H1 (cell line): Measurements from ENCODE around the gene PRR14L. TPM values are rescaled to one million over a fixed set of nuclear protein-coding genes. Genes with fewer than 3 reads are reported as not detected.
"Not testable (repeated sequence)": the region's sequence is repeated elsewhere in the genome, so short reads cannot be mapped to it uniquely, and the experiment has no call there.

Experiments
- CTCF ChIA-PET: fragments of 300-600 bp; sonication (Branson Sonifier 250); formaldehyde crosslinking; loops from one replicate; lab custom pipeline; 2021; ENCODE audit not compliant: partially characterized antibody; lab: Charles Lee
- POLR2A ChIA-PET: fragments of 300-600 bp; sonication (Branson Sonifier 250); formaldehyde crosslinking; loops from one replicate; lab custom pipeline; 2021; ENCODE audit warnings: inconsistent platforms; ENCODE audit not compliant: partially characterized antibody; lab: Charles Lee
- DNase-seq, 2 experiments: peaks; one replicate each; pipeline versions ENCODE4 v3.0.0 to v3.0.0-alpha.2; 2010 to 2022; ENCODE audit warnings: low spot score in 2 of 2, low read depth in 1 of 2, mixed read lengths in 1 of 2
- FAIRE-seq: peaks from 2 replicates; lab custom pipeline; 2011; peaks lifted over from hg19 to GRCh38; lab: Jason Lieb, UNC
- H2AFZ ChIP-seq: 2 replicates; pipeline ENCODE4 v1.8.1; 2012; ENCODE audit warnings: low read length, inconsistent platforms
- H2AK5ac ChIP-seq: 2 replicates; pipeline ENCODE4 v1.6.1; 2013; ENCODE audit warnings: low read depth, low read length
- H2BK120ac ChIP-seq: replicated peaks from 2 replicates; pipeline ENCODE3; 2013; ENCODE audit warnings: low read depth, low read length, inconsistent platforms
- H2BK12ac ChIP-seq: 2 replicates; pipeline ENCODE4 v1.6.1; 2013; ENCODE audit warnings: low read depth, low read length
- H2BK15ac ChIP-seq: 2 replicates; pipeline ENCODE4 v1.6.1; 2013; ENCODE audit warnings: low read length
- H2BK20ac ChIP-seq: 2 replicates; pipeline ENCODE4 v1.6.1; 2013; ENCODE audit warnings: low read length
- H2BK5ac ChIP-seq: 2 replicates; pipeline ENCODE4 v1.6.1; 2013; ENCODE audit warnings: low read depth, low read length
- H3K14ac ChIP-seq: 2 replicates; pipeline ENCODE4 v1.6.1; 2013; ENCODE audit warnings: inconsistent platforms; ENCODE audit not compliant: insufficient read length
- H3K18ac ChIP-seq: 2 replicates; pipeline ENCODE4 v1.6.1; 2013; ENCODE audit warnings: low read length; ENCODE audit errors: extremely low read depth
- H3K23ac ChIP-seq: 2 replicates; pipeline ENCODE4 v1.6.1; 2013; ENCODE audit warnings: inconsistent platforms; ENCODE audit not compliant: insufficient read length
- H3K23me2 ChIP-seq: 2 replicates; pipeline ENCODE4 v1.6.1; 2013; ENCODE audit warnings: low read depth, low read length
- H3K27ac ChIP-seq: 2 replicates; pipeline ENCODE4 v1.6.1; 2011; ENCODE audit warnings: low read depth, low read length, inconsistent platforms
- H3K27me3 ChIP-seq, 4 experiments: replicated peaks in 1 of 4; 1 replicate in 1 of 4; 2 replicates in 3 of 4; pipeline versions ENCODE4 v1.6.1 to v1.8.1; 2011 to 2013; ENCODE audit warnings: low read length in 3 of 4, mild to moderate bottlenecking in 3 of 4, inconsistent platforms in 2 of 4, mixed read lengths in 2 of 4, moderate library complexity in 1 of 4; ENCODE audit not compliant: control insufficient read depth in 3 of 4, insufficient read depth in 3 of 4; ENCODE audit errors: extremely low read depth in 1 of 4
- H3K36me3 ChIP-seq, 4 experiments: 2 replicates each; pipeline versions ENCODE4 v1.6.1 to v1.8.1; 2011 to 2013; ENCODE audit warnings: mild to moderate bottlenecking in 4 of 4, low read length in 3 of 4, moderate library complexity in 2 of 4, control low read depth in 1 of 4, inconsistent platforms in 1 of 4; ENCODE audit not compliant: insufficient read depth in 4 of 4, control insufficient read depth in 2 of 4
- H3K4ac ChIP-seq: replicated peaks from 2 replicates; pipeline ENCODE3; 2013; ENCODE audit warnings: low read length, low read depth, mixed read lengths, inconsistent platforms; ENCODE audit not compliant: insufficient read length
- H3K4me1 ChIP-seq, 4 experiments: replicated peaks in 1 of 4; 1 replicate in 1 of 4; 2 replicates in 3 of 4; pipeline versions ENCODE4 v1.6.1 to v1.8.1; 2011 to 2013; ENCODE audit warnings: low read length in 3 of 4, inconsistent platforms in 2 of 4, mixed read lengths in 1 of 4; ENCODE audit not compliant: insufficient read depth in 4 of 4, control insufficient read depth in 3 of 4
- H3K4me2 ChIP-seq, 2 experiments: 2 replicates each; pipeline versions ENCODE4 v1.6.1 to v1.8.1; 2011 to 2013; ENCODE audit warnings: low read depth in 2 of 2, low read length in 2 of 2, control low read depth in 1 of 2, inconsistent platforms in 1 of 2, mild to moderate bottlenecking in 1 of 2; ENCODE audit not compliant: insufficient read depth in 1 of 2
- H3K4me3 ChIP-seq, 4 experiments: fragments of 200-600, 300-600 bp in 1 of 4; sonication (generic), shearing (Covaris generic), sonication (Bioruptor Twin) in 1 of 4; 2 replicates each; pipeline versions ENCODE4 v1.5.1 to v1.8.1; 2011 to 2016; ENCODE audit warnings: low read length in 4 of 4, low read depth in 3 of 4, control low read depth in 2 of 4, inconsistent platforms in 2 of 4, mild to moderate bottlenecking in 2 of 4, mixed read lengths in 1 of 4, moderate library complexity in 1 of 4; ENCODE audit not compliant: insufficient read depth in 2 of 4; ENCODE audit errors: extremely low read depth in 1 of 4
- H3K56ac ChIP-seq: replicated peaks from 2 replicates; pipeline ENCODE3; 2013; ENCODE audit warnings: low read depth, mild to moderate bottlenecking, mixed read lengths, low read length, inconsistent platforms; ENCODE audit not compliant: insufficient read length
- H3K79me1 ChIP-seq: 2 replicates; pipeline ENCODE4 v1.6.1; 2013; ENCODE audit warnings: low read depth, low read length, control low read depth
- H3K79me2 ChIP-seq, 2 experiments: 2 replicates each; pipeline versions ENCODE4 v1.6.1 to v1.8.1; 2012 to 2013; ENCODE audit warnings: low read length in 2 of 2, mild to moderate bottlenecking in 2 of 2, inconsistent platforms in 1 of 2; ENCODE audit not compliant: insufficient read depth in 2 of 2, control insufficient read depth in 1 of 2
- H3K9ac ChIP-seq, 4 experiments: replicated peaks in 1 of 4; 1 replicate in 1 of 4; 2 replicates in 3 of 4; pipeline versions ENCODE4 v1.6.1 to v1.8.1; 2011 to 2013; ENCODE audit warnings: low read depth in 3 of 4, low read length in 3 of 4, control low read depth in 2 of 4, mild to moderate bottlenecking in 2 of 4, moderate library complexity in 2 of 4, inconsistent platforms in 1 of 4; ENCODE audit errors: extremely low read depth in 1 of 4
- H3K9me3 ChIP-seq, 2 experiments: 2 replicates each; pipeline versions ENCODE4 v1.6.1 to v1.8.1; 2012 to 2013; ENCODE audit warnings: mild to moderate bottlenecking in 2 of 2, moderate library complexity in 2 of 2, control low read depth in 1 of 2, inconsistent platforms in 1 of 2, low read depth in 1 of 2, low read length in 1 of 2, mixed read lengths in 1 of 2; ENCODE audit not compliant: insufficient read depth in 2 of 2
- H4K20me1 ChIP-seq, 2 experiments: replicated peaks in 1 of 2; 2 replicates each; pipeline versions ENCODE3 to v1.8.1; 2011 to 2013; ENCODE audit warnings: inconsistent platforms in 2 of 2, low read length in 2 of 2, mild to moderate bottlenecking in 1 of 2; ENCODE audit not compliant: insufficient read depth in 2 of 2, control insufficient read depth in 1 of 2
- H4K5ac ChIP-seq: 2 replicates; pipeline ENCODE4 v1.6.1; 2013; ENCODE audit warnings: low read length, low read depth, mixed read lengths, inconsistent platforms; ENCODE audit not compliant: insufficient read length
- H4K8ac ChIP-seq: 2 replicates; pipeline ENCODE4 v1.8.0; 2013; ENCODE audit warnings: mild to moderate bottlenecking, moderate library complexity, low read length, inconsistent platforms; ENCODE audit not compliant: insufficient read depth; ENCODE audit errors: extremely low read depth
- H4K91ac ChIP-seq: replicated peaks from 2 replicates; pipeline ENCODE3; 2013; ENCODE audit warnings: low read length, mixed read lengths, inconsistent platforms; ENCODE audit not compliant: insufficient read length
- BRCA1 ChIP-seq: IDR thresholded peaks from 2 replicates; pipeline ENCODE4 v1.6.1; 2012; ENCODE audit warnings: low read depth, low read length, improper control_type of control experiment
- CTCF ChIP-seq, 3 experiments: IDR thresholded peaks; 1 replicate in 2 of 3; 2 replicates in 1 of 3; pipeline versions ENCODE4 v1.5.1 to v1.6.1; 2011; ENCODE audit warnings: low read length in 3 of 3, mild to moderate bottlenecking in 3 of 3, inconsistent platforms in 2 of 3, low read depth in 1 of 3, moderate library complexity in 1 of 3; ENCODE audit not compliant: insufficient read depth in 1 of 3; ENCODE audit errors: control extremely low read depth in 1 of 3
- KDM5A ChIP-seq: fragments of 200-600 bp; IDR thresholded peaks from 2 replicates; pipeline ENCODE4 v1.7.1; 2012; ENCODE audit warnings: mild to moderate bottlenecking, low read length, inconsistent platforms, mixed read lengths
- RNF2 ChIP-seq: fragments of 200-900, 300-1000 bp; sonication (generic); IDR thresholded peaks from 2 replicates; pipeline ENCODE4 v1.7.1; 2016; ENCODE audit warnings: borderline replicate concordance, low read depth, mild to moderate bottlenecking, antibody characterized with exemption, low read length; ENCODE audit not compliant: poor library complexity, severe bottlenecking; ENCODE audit errors: missing control alignments
- TBP ChIP-seq: IDR thresholded peaks from 2 replicates; pipeline ENCODE4 v1.6.1; 2011; ENCODE audit warnings: low read depth, low read length, improper control_type of control experiment
- TCF12 ChIP-seq: IDR thresholded peaks from 2 replicates; pipeline ENCODE4 v1.6.1; 2011; ENCODE audit warnings: low read depth, mild to moderate bottlenecking, low read length
- WGBS, 2 experiments: shearing (Covaris generic) in 1 of 2; methylation state at CpG; one replicate each; pipeline versions ENCODE4 v1.1.6 to v1.1.7; 2013 to 2015; ENCODE audit warnings: low lambda C conversion rate in 2 of 2, mixed read lengths in 2 of 2, inconsistent platforms in 1 of 2, low coverage in 1 of 2, missing lambda C conversion rate in 1 of 2; ENCODE audit not compliant: insufficient replicate concordance in 2 of 2, insufficient coverage in 1 of 2, insufficient read length in 1 of 2; ENCODE audit errors: extremely low coverage in 1 of 2, missing lambda C conversion rate in 1 of 2; 5-methylcytosine and 5-hydroxymethylcytosine counted together
- polyA plus RNA-seq, 7 experiments: library from polyadenylated mRNA; depleted of rRNA in 3 of 7; stranded (reverse) in 5 of 7; unstranded in 2 of 7; fragments of >200 nt in 5 of 7; fragments of 200-250 nt in 2 of 7; gene quantifications; 1 replicate in 5 of 7; 2 replicates in 1 of 7; 4 replicates in 1 of 7; pipeline versions ENCODE4 v1.2.1 to v1.2.3, GENCODE V29; 2011 to 2013; ENCODE audit warnings: missing spikeins in 2 of 7, mixed read lengths in 2 of 7
- total RNA-seq: library from RNA; stranded (reverse); fragmentation: NEBNext Ultra II Directional; extraction: Animal tissue kit (Norgen Biotek cat#: 25700); gene quantifications from 2 replicates; pipeline ENCODE4 v1.2.1, GENCODE V29; 2021

The PRR14L gene
- total and polyA plus RNA-seq, 2 of the 8 experiments (the other 6 are each of a cell fraction or from before 2014, with no cell fraction given), result 26.5 to 98.6 TPM

GRCh38 chr22:31764785-31765184 lies 14.9 kb upstream of the PRR14L start (continued):
- TF ChIP-seq CTCF (IDR thresholded peaks at IDR 0.05; ENCODE audit: control extremely low read depth in 1 of 3, insufficient read depth in 1 of 3, low read depth in 1 of 3, low read length in 3 of 3) (no peak), TBP (no peak), RNF2 (no peak), BRCA1 (no peak), TCF12 (no peak), KDM5A (no peak)
- TF ChIP-seq, all 59 proteins: peak for 0

- not testable (repeated sequence) for H2BK15ac ChIP-seq, H2AK5ac ChIP-seq, H3K4me1 ChIP-seq, H3K23me2 ChIP-seq, H3K79me2 ChIP-seq, H3K27me3 ChIP-seq, H4K20me1 ChIP-seq, H3K4me3 ChIP-seq, H2BK12ac ChIP-seq, H2BK120ac ChIP-seq, H3K14ac ChIP-seq, H3K4ac ChIP-seq, H3K79me1 ChIP-seq, FAIRE-seq, H3K56ac ChIP-seq, H2AFZ ChIP-seq, H3K18ac ChIP-seq, H3K4me2 ChIP-seq, H4K8ac ChIP-seq, H3K27ac ChIP-seq, H2BK5ac ChIP-seq, DNase-seq, H4K91ac ChIP-seq, H3K23ac ChIP-seq, H3K9me3 ChIP-seq, H3K9ac ChIP-seq, H2BK20ac ChIP-seq, H4K5ac ChIP-seq
- CTCF ChIA-PET, result interaction anchor here (1.2 to 1.3 kb wide), 2 partner anchors 15 to 71 kb away, joined by 3 read pairs; no protein-coding TSS in a partner anchor
- 97% methylated on average over 4 of the region's 5 CpGs; no CpG with 5 or more reads in 1 of the 2 experiments for WGBS, 2 experiments
- POLR2A ChIA-PET, result interaction anchor here (1.0 to 1.4 kb wide), 3 partner anchors 8 to 13 kb away, joined by 3 to 8 read pairs (median 4); no protein-coding TSS in a partner anchor
- H3K36me3 ChIP-seq, result peaks cover 2 to 12% (median 8%) of the 10 kb centered on the region in 4 experiments; a peak in 6 of 8 replicates
Measured at GRCh38 chr22:31758860-31759259, 8.9 kb upstream of the PRR14L start.
